Middle frontal gyrus (tissue), 1 donor: Measurements from ENCODE around the gene SH3BP5.

Source experiments
- DNase-seq: peaks from one replicate; pipeline ENCODE4 v3.0.0-alpha.2; 2015; ENCODE audit warnings: low spot score; ENCODE audit errors: extremely low spot score

Gene SH3BP5

DNA sequence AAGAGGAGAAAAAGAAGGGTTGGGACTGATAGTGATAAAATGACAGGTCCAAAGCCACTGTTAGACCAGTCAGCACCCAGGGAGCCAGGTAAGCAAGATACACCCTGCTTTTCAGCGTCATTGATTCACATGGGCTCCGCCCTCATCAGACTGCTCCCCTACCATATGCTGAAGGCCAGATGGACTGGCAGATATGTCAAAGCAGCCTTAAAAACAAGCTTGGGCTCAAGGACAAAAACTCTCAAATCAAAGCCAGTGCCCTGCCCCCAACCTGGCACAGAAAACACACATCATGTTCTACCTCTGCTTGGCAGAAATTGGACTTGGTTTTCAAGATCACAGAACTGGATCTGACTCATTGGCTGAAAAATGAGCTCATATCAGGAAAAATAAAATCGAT lies 33.4 kb downstream of the SH3BP5 start:
- no peak for DNase-seq

DNA sequence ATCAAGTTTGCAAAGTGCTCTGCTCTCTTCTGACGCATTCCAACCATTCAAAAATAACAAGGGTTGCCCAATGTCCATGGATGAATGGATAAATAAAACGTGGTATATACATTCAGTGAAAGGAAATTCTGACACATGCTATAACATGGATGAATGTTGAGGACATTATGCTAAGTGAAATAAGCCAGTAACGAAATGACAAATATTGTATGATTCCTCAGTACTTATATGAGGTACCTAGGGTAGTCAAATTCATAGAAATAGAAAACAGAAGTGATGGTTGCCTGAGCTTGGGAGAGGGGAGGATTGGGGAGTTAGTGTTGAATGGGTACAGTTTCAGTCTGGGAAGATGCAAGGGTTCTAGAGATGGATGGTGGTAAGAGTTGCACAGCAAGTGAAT lies 33.9 kb downstream of the SH3BP5 start:
- no peak for DNase-seq

DNA sequence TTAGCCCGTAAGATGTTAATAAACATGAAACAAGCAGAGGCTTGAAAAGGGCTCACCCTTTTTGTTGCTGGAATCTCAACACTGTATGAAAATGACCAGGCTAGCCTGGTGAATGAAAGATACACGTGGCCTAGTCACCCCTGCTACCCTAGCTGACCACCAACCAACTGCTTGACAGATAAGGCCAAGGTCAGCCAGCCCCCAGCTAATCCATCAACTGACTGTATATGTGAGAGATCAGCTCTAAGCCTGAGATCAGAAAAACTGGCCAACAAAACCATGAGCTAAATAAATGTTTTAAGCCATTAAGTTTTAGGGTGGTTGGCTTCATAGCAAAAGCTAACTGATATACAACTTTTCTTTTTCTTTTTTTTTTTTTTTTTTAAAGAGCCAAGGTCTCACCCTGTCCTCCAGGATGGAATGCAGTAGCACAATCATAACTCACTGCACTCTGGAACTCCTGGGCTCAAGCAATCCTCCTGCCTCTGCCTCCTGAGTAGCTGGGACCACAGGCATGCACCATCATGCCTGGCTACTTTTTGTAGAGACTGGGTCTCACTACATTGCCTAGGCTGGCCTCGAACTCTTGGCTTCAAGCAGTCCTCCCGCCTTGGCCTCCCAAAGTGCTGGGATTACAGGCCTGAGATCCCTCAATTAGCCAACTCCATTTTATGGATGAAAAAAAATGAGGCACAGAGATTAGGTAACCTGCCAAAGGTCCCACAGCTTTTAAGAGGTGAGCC lies 34.6 kb downstream of the SH3BP5 start:
- DNase-seq: no peak

DNA sequence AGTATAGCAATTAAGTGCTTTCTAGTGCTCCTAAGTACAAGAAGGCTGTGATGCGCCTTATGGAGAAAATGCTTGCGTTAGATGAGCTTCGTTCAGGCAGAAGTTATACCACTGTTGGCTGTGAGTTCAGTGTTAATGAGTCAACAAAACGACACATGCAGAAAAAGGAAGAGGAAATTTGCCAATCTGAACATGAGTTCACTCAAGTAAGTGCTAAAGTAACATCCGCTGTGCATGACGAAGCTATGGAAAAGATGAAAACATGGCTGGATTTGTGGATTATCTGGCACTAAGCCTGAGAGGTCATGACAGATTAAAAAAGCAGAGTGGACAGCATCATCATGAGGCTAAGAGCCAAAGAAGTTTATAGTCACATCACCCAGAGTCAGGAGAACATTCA lies 36.9 kb downstream of the SH3BP5 start:
- DNase-seq: no peak

DNA sequence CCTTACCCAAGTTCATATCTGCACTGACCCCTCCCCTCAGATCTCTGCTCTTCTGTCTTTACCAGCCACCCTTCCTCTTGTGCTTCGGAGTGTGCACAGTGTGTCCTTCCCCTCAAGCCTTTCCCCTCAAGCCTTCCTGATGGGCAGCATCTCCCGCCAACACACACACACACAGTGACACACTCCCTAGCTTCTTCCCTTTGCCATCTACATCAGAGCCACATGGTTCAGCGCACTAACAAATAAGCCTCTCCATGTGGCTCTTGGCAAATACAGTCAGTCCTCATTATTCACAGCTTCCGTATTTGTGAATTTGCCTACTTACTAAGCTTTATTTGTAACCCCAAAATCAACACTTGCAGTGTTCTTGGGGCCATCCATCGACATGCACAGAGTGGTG lies 37.5 kb downstream of the SH3BP5 start:
- DNase-seq: no peak

DNA sequence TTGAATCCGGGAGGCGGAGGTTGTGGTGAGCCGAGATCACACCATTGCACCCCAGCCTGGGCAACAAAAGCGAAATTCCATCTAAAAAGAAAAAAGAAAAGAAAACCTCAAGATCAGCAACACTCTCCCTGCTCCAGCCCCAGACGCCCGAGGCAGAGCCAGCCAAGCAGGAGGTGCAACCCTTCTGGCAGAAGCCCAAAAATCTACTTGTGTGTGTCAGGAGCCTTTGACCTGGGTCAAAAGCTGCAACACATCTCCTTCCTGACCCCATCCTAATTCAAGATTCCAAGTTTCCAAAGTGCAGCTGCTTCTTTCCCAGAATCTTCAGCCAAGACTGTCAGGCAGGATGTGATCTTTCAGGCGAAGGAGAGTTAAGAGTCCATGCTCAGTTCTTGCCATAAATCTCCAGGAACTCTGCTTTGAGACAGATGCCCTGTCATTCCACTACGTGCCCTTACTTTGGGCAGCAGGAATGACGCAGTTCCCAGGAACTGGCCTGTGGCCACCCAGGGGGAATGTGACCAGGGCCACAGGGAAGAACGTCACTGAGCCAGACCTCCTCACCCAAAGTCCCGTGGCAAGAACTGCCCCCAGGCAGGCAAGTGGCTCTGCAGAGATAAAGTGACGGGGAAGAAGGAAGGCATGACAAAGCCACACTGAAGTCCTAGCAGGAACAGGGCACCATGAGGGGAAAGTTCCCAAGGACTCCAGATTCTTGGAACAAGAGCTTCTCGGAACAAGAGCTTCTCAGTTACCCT lies 39.4 kb downstream of the SH3BP5 start:
- no peak for DNase-seq

DNA sequence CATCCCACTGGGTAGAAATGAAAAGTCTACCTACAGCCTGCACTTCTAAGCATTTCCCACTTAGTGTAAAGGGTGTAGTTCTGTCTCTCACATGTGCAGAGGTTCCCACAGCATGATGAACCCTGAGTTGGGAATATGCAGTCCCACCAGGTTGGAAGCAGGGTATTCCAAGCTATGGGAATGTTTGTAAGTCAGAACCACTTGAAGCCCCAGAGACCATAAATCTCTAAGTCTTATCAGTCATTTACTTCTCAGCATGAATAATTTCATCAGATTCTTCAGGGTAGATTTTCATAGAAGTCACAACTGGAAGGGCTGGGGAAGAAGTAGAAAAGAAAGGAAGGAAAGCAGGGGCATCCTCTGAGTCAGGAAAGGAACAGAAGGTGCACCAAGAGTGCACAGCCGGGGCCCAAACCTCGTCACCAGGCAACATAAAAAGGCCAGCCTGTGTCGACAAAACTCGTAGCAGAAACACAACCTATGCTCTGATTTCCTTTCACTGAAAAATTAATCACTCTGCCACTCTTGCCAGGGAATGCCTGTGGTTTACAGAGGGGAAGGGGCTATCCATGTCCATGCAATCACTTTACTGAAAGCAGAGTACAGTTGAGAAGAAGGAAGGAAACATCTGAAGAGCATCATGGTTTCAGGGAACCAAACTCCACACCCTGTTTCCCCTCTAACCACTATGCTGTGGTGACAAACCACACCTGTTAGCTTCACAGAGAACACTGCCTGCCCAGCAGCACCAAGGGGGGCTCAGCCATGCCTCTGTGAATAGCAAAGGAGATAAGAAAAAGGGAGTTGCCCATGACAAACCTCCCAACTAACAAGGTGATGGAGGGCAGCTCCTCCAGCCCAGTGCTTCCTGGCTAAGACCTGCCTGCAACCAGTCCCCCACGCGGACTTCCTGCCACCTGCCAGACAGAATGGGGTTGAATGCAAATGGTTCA lies 40.5 kb downstream of the SH3BP5 start:
- no peak for DNase-seq

DNA sequence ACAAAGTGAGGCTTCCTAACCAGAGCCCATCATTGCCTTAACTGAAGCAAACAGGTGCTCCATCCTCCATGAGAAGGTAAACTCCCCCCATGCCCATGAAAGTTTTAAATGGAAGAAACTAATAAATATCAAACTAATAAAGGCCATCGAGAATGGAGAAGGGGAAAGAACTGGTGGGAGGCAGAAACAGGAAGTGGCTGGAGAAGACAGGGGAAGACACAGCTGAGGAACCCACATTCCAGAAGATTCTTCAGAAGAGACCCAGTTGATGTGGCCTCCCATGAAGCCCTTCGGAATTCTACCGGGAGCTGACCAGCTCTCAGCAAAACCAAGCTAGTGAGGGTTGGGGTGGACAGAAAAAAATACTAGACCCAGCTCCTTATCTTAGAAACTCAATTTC lies 41.6 kb downstream of the SH3BP5 start:
- DNase-seq: no peak

DNA sequence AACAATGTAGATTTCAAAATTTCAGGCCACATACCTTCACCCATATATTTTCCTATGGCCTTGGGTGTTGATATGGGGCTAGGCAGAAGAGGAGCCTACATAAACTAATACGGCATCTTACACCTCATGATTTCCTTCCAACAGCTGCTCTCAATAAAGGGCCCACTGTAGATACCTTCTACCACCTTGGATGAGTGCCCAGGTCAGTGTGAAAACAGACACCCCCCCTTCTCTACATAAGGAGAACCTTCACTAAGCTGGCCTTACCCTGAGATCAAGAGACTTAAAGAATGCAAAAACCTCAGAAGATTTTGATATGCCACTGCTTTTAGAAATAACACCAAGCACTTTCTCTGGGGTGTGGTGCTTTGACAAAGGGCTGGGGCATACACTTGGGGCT lies 42.7 kb downstream of the SH3BP5 start:
- no peak for DNase-seq

DNA sequence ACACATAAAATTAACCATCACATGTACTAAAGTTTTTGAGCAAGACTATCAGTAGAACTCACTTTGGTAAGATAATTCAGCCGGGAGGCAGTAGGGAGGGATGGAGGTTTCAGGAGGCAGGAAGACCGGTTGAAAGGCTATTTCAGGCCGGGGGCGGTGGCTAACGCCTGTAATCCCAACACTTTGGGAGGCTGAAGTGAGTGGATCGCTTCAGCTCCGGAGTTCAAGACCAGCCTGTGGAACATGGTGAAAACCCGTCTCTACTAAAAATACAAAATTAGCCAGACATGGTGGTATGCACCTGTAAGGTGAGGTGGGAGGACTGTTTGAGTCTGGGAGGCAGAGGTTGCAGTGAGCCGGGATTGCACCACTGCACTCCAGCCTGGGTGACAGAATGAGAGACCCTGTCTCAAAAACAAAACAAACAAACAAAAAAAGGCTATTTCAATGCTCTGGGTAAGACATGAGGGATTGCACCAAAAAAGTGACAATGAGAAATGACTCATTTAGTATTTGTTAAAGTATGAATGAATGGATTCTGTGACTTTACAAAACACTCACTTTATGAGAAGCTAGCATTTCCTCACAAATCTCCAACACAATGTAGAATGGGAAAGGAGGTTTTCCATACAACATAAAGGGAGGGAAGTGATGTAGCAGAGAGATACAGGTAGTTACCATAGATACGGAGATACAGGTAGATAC lies 43.9 kb downstream of the SH3BP5 start:
- no peak for DNase-seq

DNA sequence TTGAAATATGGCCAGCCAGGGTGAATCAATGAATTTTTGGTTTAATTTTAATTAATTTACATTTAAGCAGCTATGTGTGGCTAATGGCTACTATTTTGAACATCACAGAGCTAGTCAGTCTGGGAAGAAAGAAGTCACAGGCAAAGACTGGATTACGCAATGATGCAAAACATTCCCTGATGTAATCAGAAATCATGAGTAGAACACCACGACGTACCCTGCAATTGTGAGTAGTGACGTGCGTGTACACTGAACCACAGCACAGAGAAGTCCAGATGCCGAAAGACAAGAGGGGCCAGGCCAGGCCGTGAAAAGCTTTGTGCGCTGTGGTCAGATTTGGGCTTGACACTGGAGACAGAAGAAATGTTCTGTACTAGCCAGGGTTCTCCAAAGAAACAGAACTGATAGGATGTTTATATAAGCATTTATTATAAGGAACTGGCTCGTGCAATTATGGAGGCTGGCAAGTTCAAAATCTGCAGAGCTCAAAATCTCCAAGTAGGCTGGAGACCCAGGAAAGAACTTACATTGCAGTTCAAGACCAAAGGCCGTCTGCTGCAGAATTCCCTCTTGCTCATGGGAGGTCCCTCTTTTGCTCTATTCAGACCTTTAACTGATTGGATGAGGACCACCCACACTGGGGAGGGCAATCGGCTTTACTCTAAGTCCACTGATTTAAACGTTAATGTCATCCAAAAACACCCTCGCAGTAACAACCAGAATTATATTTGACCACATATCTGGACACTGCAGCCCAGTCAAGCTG lies 44.6 kb downstream of the SH3BP5 start:
- DNase-seq: no peak

DNA sequence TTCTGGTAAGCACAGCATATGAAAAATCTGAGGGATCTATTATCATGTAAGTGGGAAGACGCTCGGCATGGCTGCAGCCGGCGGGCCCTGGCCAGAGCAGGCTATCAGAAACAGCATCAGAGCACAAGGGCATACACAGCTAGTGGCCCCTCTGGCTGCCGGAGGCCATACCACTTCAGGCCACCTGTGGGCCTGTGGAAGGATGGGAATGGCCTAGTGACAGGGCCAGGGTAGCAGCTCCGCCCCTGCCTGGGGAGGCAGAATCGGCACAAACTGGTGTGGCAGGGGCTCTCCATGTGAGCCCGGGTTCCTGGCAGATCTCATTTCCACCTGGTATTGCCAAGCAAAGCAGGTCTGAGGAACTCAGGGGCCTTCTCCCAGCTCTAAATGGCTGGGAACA lies 46.4 kb downstream of the SH3BP5 start:
- DNase-seq: no peak

DNA sequence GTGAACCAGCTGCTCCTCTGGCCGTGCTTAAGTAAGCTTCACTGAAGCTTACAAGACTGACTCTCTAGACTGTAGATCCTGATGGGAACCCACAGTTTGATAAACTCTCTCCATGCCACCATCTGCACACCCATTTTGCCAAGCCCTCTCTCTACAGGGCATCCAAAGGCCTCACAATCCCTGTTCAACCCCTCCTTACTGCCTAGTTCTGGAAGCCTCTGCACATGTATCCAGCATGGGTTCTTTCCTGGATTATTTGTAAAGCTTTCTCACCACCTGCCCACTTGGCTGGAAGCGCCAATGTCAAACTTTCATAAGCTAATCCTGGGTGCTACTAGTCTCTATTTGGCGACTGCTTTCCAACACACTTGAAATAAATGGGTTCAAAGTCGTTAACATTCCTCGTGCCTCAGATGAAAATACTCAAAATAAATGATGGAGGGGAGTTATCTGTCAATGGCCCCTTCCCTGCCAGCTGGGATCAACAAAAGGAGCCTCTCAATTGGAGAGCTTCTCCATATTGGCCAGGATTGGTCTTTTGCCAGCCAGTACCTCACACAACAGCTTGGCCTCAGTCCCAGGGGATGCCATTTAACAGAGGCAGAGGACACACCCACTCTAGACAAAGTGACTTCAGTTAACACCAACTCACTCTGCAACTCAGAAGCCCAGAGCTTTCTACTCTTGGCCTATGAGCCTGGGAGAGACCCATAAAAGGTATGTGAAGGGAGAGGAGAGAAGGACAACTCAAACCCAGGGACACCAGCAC lies 48.1 kb downstream of the SH3BP5 start:
- no peak for DNase-seq

DNA sequence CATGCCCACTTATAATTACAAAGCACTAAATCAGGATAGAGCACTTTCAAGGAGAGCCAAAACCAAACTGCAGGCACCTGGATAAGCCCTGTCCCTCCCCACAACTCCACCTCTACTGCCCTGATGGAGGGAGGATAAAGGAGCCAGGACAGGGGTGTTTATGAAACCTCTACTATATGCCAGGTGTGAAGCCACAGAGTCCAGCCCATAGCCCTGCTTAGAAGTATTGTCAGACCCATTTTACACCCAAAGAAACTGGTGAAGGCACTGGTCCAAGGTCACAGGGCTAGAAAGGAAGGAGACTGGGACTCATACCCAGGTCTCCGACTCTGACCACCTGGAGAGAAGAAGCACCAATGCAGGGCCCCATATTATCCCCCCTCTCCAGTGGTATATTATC lies 48.7 kb downstream of the SH3BP5 start:
- no peak for DNase-seq

DNA sequence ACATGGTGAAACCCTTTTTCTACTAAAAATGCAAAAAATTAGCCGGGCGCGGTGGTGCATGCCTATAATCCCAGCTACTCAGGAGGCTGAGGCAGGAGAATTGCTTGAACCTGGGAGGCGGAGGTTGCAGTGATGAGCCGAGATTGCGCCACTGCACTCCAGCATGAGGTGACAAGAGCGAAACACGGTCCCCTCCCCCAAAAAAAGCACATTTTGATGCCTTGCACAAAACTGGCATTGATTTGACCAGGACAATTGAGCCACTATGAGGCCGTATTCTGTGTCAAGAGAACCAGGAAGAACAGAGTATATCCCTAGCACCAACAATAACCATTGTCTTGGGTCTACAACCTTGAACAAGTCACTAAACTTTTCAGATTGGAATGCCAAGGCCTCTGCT lies 50.6 kb downstream of the SH3BP5 start:
- no peak for DNase-seq

DNA sequence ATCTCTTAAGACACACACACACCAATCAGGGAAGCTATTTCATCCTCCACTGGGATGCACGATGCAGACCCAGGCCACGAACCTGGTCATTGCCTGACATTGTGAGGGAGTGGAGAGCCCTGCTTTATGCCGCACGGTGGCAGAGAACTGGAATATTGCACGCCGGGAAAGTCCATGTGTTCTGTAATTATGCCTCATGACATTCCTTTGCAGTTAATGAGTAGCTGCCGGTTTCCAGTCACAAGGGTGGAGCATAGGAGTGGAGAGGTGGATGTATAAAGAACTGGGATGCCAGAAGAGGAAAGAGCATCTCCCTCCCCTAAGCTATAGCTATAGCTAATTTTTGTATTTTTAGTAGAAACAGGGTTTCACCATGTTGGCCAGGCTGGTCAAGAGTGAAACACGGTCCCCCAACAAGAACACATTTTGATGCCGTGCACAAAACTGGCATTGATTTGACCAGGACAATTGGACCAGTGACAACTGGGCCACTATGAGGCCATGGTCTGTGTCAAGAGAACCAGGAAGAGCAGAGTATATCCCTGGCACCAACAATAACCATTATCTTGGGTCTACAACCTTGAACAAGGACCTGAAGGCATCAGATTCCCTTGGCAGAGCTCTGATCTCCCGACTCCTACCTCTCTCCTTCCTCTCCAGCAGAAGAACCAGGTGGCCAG lies 51.4 kb downstream of the SH3BP5 start:
- no peak for DNase-seq

DNA sequence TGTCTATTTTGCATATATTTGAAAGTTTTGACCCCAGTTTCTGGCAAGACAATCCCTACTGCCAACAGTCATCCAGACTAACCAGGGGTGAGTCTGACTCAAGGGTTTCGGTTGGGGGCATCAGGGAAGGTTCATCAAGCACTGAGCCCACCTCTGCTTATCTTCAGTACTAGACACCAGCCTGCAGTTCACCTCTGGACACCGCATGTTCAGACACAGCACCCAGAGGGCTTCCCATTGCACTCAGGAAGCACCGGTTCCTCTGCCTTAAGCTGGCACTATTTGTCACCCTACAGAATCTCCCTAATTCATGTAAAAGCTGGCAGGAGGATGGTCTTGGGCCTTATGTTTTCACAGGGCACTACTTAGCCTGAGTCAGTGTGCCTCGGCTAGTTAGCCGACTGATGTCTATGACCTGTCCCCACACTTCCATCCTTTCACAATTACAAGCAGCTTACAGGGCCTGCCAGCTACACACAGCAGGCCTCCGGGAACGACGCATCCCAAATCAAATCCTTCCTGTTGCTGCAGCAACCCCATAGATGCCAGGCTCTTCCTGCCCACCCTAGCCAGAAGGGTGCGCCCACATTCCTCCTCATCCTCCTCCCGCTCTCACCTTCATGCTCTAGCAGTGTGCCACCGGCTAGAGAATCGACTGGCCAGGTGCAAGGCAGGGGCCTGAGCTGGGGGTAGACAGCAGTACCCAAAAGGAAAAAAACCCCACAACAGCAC lies 52.5 kb downstream of the SH3BP5 start:
- no peak for DNase-seq

DNA sequence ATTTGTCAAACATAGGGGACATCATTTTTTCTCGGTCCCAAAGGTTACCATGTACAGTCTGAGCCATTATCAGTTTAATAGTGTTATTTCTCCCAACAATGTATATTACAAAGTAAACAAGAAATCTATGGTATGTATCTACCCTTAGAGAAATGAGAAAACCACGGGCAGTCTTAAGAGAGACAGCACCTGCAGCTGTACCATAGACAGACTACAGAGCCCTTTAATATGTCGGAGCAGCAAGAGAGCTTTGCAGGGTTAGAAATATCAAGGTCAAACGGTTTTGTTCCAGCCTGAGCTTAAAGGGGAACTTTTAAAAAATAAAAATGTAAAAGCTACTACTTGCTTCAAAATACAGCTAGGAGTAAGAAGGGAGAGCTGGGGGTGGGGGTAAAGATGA lies 53.2 kb downstream of the SH3BP5 start:
- no peak for DNase-seq
